ENCODE results near the gene PBX4.
A peak's percentile ranks its signal among the peaks of the same experiment; 100 is the strongest.

DNA sequence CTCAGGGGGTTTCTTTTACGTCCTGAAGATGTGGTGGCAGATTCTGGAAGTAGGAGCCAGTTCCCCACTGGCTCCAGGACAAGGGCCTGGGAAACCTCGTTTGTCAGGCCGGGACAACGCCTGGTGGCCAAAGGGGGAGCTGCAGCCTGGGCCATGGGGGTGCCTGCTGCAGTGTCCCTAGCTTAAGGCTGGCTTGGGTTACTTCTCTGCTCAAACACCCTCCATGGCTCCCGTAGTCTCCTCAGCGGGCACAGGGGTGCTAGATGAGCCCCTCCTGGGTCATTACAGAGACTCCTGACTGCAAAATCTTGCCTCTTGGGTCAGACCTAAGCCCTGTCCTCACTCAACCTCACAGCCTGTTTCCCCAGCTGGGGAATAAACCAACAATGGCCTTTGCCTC lies 65.7 kb downstream of the PBX4 start:
- TF ChIP-seq, protein P1, sequence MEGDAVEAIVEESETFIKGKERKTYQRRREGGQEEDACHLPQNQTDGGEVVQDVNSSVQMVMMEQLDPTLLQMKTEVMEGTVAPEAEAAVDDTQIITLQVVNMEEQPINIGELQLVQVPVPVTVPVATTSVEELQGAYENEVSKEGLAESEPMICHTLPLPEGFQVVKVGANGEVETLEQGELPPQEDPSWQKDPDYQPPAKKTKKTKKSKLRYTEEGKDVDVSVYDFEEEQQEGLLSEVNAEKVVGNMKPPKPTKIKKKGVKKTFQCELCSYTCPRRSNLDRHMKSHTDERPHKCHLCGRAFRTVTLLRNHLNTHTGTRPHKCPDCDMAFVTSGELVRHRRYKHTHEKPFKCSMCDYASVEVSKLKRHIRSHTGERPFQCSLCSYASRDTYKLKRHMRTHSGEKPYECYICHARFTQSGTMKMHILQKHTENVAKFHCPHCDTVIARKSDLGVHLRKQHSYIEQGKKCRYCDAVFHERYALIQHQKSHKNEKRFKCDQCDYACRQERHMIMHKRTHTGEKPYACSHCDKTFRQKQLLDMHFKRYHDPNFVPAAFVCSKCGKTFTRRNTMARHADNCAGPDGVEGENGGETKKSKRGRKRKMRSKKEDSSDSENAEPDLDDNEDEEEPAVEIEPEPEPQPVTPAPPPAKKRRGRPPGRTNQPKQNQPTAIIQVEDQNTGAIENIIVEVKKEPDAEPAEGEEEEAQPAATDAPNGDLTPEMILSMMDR (IDR thresholded peaks at IDR 0.05) = peak in 2 of 4 experiments; percentile 2 to 18
- TF ChIP-seq POLR2AphosphoS5 (IDR thresholded peaks at IDR 0.05) (no peak), POLR2A (IDR thresholded peaks at IDR 0.05) (no peak), EP300 (IDR thresholded peaks at IDR 0.05) (no peak)
